ENCODE data around the gene KIF1B.
"Not testable (repeated sequence)": the region's sequence is repeated elsewhere in the genome, so short reads cannot be mapped to it uniquely, and the experiment has no call there.

KIF1B gene

DNA sequence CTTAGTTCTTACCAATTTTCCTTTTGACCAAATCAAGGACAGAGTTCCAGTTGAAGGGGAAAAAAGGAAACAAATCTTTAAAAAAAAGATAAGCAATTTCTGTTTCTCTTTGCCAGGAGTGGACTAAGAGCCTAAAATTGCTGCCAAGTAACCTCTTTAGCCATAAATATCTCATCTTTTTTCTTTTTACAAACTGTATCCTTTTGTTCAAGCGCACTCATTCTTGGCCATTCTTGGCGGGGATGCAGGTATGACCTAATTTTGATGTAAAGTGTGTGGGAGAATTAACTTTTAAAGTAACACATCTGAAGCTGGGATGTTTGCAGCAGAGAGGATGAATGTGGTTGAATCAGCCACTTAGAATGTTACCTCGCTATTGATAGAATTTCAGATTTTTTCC lies 13.4 kb upstream of the KIF1B start:
- FAIRE-seq: no peak

DNA sequence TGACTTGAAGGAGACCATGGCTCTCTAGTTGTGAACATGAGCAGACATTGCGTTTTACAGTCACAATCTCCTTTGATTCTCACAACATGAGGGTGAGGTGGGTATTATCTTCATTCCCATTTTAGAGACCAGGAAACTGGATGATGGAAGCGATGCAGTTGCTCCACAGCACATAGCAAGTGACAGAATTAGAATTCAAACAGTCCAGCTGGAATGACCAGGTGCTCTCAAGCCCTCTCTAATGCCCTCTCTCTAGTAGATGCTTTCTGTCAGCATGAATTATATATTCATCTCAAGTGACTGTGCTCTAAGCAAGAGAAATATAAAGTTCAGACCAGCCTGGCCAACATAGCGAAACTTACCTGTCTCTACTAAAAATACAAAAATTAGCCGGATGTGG lies 9.8 kb upstream of the KIF1B start:
- no peak for FAIRE-seq

DNA sequence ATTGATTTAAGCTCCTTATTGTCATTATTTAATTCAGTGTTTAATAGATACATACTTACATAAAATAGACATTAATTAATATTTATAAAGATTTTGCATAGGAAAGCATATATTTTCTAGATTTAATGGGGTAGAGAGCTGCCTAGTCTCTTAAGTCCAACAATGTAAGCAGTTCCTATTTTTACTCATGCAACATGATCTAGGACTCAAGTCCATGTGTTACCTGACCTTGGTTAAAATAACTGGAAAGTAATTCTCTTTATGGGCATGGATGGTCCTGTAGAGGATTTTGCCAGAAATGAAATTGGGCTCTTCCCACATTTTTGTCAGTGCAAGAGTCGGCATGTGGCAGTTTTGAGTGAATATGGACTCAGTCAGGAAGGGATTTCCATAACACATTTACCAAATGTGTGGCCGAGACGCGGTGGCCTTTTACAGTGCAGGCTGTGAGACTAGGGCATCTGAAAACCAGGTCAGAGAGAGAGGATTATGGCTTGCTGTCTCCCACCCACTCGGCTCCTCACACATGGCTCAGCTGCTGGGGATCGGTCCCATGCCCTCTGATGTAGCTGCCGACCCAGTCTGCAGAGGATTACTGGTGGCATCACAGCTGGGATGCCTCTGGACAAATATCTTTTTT lies 6.2 kb upstream of the KIF1B start:
- FAIRE-seq: no peak

DNA sequence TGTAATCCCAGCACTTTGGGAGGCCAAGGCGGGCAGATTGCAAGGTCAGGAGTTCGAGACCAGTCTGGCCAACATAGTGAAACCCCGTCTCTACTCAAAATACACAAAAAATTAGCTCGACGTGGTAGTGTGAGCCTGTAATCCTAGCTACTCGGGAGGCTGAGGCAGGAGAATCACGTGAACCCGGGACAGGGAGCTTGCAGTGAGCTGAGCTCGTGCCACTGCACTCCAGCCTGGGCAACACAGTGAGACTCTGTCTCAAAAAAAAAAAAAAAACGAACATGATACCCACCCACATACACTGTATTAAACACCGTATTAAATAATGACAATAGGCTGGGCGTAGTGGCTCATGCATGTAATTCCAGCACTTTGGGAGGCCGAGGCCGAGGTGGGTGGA lies 5.2 kb upstream of the KIF1B start:
- FAIRE-seq: not testable (repeated sequence)

DNA sequence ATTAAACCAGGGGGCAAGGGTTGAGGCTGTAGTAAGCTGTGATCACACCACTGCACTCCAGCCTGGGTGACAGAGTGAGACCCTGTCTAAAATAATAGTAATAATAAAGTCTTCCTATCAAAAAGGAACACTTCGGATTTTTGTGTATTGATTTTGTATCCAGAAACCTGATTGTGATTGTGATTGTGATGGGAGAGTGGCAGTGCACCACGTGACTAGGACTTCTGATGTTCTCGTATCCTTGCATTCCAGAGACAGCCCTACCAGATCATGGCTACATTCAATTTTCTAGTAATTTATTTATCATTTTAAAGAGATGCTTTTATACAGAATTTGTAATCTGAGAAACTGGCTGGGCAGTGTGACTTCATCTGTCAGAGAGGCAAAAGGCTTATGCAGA lies 2.6 kb upstream of the KIF1B start:
- FAIRE-seq: no peak

DNA sequence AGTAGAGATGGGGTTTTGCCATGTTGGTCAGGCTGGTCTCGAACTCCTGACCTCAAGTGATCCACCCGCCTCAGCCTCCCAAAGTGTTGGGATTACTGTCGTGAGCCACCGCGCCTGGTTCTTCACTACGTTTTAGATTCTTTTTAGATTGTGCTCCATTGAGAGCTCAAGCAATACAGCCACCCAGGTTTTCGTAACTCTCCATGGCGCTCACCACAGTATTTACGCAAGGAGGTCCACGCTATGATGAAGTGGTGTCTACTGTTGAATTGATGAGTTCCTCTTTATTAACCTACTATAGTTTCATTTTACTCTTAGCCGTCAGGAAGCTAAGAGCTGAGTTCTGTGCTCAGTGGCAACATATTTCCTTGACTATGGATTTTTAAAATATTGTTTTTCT lies 1.8 kb upstream of the KIF1B start:
- no peak for FAIRE-seq

DNA sequence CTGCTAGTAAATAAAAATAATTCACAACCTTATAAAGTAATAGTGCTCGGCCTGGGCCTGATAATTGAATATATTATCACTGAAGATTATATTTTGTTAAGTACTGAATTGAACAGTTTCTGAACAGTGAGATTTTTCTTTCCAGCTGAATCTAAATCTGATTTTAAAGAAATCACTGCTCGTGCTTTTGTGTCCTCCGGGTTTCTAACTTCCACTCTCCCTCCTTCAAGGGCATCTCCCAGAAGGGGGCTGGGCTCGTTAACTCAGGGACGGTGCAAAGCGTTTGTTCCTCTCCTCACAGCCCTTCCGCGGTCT lies 823 bp upstream of the KIF1B start:
- FAIRE-seq: no peak

DNA sequence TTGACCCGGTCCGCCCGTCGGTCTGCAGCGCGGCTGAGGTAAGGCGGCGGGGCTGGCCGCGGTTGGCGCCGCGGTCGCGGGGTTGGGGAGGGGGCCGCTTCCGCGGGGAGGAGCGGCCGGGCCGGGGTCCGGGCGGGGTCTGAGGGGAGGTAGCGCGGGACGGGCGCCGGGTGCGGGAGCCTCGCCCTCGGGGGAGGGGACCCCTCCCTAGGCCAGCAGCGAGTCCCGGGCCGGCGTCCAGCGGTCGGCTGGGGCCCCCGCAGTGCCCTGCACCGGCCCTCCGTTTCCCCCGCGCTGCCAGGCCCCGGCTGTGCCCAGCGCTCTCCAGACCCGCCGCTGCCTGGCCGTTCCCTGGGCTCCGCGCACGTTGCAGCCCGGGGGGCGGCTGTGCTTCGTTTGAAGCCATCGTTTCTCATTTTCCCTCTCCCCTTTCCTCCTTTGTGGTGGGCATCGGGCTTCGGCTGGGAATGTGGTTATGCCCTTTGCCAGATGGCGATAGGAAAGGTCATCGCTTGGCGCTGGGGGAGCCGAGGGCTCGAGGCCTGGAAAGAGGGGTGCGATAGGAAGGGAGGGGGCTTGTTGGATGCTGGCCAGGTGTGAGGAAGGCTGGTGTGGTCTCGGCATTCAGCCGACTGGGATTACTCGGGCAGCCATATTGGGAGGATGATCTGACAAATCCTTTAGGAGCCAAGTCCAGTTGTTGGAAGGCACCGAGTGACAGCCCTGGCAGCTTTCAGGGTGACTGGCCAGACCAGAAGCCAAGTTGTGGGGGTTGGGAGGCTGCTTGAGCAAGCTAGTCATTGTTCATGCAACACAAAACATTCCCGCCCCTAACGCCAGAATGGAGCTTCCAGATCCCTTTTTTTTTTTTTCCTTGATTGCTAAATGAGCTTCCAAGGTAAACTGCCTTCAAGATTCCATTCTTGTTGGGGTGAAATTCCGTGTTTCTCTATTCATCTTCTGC lies 753 bp downstream of the KIF1B start:
- no peak for FAIRE-seq

DNA sequence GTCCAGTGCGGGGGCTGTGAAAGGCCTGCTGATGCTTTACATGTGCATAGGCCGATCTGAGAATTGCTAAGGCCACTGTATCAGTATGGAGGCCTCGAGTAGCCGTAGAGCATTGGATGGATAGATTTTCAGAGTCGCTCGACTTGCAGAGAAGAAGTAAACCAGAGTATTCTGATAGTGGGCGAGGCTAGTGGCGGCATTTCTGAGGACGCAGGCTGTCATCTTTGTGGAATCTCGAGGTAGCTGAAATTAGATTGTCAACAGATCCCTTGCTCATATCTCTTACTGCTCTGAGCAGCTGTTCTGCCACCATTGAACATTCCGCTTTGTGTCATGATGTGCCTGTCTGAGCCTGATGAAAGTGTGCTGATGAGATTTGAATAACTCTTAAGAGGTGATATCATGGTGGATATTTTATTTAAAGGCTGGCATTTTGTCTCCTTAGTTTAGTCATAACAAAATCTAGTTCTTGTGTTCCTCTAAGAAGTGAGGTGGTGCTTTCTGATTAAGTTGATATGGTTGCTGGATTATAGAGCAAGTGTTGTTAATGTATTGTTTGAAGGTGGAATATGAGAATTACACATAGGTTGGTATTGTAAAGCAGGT lies 1.5 kb downstream of the KIF1B start:
- FAIRE-seq: no peak

DNA sequence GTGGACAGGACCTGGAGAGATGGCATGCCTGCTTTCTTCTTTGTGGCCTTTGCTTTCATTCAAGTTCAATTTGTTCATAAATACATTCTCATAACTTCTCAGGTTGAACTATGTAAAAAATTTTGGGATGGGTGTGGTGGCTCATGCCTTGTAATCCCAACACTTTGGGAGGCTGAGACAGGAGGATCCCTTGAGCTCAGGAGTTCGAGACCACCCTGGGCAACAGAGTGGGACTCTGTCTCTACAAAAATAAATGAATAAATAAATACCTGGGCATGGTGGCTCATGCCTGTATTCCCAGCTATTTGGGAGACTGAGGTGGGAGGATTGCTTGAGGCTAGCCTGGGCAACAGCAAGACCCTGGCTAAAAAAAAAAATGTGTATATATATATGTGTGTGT lies 2.1 kb downstream of the KIF1B start:
- FAIRE-seq: no peak

DNA sequence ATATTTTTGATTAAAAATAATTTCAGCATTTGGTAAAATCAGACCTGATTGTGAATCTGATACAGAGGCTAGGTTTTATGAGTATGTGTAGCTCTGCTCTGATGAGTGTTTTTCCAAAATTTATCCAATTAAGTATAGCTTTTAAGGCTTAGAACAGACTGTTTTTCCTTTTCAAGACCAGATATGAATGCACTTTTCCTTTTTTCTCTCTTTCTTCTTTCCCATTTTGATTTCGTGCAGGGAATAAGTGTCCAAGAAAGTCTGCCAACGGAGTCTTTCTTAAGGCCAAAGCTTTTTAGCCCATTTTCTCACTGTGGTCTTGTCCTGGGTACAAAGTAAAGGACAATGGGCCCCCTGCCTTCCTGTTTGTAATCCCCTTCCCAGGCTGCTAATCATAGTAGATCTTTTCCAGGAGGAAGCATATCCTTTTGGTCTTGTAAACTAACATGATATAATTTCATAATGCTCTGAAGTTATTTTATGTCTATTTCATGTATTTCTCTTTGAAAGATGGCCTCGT lies 2.9 kb downstream of the KIF1B start:
- no peak for FAIRE-seq

DNA sequence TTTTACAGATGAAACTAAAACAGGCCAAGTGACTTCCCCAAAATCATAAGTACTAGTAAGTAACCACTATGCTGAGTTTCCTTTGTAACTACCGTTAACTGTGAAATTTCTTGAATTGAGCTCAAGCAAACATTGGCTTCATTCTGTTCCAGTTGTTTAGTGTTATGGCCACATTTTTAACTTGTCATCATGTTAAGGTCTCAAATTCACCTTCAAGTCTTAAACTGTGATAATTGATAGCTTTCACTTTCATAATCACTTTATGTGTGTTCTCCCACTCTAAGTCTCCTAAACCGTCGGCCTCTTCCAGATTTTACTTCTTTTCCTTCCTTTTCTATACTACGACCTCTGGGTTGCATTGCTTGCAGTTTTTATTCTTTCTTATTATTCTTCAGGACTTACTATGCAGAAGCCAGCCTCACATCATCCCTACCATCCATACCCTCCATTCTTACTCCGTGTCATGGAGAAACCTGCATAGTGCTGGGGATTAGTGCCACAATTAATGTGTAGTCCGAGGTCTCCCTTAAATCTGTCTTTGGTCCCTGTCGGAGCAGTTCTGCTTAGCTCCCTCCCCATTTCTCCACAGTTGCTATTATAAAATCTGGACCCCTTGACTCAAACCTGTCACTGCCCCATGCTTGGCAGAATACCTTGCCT lies 5.8 kb downstream of the KIF1B start:
- no peak for FAIRE-seq

DNA sequence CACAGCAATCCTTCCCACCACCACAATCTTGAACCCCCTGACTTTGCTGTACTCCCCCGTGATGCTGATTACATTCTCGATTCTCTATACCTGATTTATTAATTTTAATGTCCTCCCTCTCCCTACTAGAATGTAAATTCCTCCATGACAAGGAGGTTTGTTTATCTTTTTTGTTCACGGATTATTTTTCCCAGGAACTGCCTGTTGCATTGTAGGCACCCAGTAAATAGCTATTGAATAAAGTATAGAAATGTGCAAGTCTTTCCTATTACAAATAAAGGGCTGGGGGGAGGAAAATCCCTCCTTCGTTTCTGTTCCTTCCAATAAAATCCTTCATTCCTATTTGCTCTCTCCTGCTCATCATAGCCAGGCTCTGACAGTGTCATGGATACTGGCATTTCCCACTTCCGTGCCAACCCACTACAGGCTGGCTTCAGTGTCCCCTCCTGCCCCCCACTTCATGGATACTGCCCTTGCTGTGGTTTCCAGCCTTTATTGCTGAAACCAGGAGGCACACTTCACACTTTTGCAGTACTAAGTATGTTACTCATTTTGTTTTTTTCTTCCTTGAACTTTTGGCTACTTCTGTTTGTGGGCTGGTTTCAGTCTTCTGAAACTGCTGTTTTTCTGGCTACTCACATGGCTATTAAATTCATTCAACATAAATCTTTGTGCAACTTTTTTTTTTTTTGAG lies 7.5 kb downstream of the KIF1B start:
- no peak for FAIRE-seq

DNA sequence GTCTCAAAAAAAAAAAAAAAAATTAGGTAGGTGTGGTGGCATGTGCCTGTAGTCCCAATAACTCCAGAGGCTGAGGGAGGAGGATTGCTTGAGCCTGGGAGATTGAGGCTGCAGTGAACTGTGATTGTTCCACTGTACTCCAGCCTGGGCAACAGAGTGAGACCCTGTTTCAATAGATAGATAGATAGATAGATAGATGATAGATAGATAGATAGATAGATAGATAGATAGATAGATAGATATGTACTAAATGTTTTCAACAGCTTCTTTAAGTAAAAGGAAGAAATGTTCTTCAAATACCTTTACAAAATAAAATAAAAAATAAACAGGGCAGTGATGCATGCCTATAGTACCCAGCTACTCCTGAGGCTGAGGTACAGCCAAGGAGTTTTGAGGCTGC lies 9.8 kb downstream of the KIF1B start:
- FAIRE-seq: no peak

DNA sequence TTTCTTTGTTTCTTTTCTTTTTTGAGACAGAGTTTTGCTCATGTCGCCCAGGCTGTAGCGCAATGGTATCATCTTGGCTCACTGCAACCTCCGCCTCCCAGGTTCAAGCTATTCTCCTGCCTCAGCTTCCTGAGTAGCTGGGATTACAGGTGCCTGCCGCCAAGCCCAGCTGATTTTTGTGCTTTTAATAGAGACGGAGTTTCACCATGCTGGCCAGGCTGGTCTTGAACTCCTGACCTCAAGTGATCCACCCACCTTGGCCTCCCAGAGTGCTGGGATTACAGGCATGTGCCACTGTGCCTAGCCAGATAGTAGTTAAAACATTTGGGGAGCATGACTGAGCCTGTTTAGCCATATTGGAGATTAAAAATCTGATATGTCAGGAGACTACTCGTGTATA lies 10.3 kb downstream of the KIF1B start:
- FAIRE-seq: not testable (repeated sequence)

DNA sequence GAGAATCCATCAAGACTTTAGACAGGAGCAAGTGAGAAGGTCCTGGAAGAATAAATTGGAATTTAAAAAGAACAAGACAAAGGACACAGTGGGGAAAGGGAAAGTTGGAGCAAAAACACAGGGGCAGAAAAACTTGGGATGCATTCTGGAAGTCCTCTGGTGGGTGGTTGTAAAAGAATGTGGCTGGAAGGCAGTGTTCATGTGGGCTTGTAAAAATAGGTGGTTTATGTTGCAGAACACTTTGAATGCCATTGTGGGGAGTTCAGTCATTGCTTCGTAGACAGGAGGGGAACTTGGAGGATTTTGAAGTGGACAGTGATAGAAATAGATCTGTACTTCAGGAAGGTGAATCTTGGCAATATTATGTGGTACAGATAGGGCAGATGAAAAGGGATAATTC lies 15.2 kb downstream of the KIF1B start:
- FAIRE-seq: no peak

DNA sequence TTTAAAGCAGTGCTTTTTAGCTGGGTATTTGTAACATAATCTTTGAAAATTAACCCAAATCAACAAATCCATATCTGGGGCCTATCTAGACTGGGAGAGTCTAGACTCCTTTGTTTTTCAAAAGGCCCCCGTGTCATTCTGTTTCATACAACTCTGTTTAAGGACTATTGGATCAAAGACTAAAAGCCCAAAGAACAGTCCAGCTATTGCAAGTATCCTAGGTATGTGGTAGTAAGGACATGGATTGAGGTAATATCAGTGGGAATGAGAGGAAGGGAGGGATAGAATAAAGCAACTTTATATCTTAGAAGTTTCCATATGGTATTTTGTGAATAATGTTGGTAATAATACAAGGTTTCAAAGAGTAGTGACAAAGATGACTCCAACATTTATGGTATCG lies 18.2 kb downstream of the KIF1B start:
- no peak for FAIRE-seq

DNA sequence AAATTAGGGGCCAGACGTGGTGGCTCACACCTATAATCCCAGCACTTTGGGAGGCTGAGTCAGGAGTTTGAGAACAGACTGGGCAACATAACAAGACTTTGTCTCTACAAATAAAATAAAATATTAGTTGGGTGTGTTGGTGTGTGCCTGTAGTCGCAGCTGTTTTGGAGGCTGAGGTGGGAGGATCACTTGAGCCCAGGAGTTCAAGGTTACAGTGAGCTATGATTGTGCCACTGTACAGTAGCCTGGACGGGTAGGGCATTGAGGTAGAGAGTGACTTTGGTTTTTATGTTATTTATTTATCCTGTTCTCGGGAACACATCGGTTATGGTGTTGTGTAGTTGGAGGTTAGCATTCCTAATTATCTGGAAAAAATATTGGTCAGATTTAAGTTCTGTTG lies 19.5 kb downstream of the KIF1B start:
- FAIRE-seq: no peak

DNA sequence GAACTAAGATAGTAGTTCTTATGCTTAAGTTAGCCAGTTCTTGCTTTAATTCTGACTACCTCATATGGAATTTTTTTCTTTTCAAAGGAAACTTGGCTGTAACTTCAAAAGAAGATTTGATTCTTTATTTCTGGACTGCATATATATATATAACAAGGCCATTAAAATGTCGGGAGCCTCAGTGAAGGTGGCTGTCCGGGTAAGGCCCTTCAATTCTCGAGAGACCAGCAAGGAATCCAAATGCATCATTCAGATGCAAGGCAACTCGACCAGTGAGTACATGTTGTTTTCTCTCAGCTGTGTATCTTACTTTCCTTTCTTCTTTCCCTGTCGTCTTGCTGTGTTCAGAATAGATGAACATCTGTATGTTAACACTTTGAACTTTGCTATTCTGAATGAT lies 21.8 kb downstream of the KIF1B start:
- no peak for FAIRE-seq

DNA sequence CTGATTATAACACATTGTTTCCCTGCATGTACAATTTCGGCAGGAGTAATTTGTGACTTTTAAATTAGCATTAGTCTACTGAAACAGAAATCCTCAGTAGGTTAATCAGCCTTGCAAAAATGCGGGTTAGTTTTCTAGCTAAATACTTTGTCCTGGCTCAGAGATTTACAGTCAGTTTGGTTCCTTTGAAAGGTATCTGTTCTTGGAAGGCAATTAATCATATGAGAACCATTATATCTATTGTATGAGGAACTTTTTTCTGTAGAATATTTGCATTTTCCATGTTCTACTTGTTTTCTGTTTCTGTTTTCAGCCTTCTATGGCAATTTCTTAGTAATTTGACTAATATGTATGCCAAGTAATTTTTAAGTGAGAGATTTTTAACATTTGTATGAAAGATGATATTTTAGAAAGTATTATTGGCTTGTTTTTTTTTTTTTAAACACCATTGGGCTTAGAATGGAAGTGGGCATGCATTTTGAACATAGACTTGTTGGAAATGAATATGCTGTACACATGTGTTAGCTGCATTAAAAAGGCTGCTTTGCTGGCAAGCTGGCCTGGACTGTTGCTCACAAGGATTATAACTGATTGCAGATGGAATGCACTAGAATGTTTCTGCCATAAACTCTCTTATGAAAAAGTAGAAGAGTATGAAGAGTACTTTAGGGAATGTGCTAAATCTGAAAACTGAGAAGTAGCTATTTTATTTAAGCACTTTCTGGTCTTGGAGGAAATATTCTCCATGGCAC lies 26.2 kb downstream of the KIF1B start:
- no peak for FAIRE-seq

DNA sequence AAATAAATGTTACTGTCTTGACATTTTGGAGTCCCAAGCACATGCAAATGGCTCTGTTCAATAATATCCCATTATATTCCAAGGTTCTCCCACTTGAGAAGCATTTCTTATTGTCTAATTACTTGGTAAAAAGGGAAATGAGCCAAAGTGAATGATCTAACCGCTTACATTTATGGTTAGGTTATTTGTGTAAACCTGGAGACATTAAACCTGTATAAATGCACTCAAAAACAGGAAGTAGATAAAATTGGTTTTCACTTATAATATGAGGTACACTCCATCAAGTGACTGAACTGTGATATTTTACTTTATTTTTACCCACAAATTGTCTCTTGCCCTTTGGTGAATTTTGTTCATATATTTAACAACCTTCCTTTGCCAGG lies 26.8 kb downstream of the KIF1B start:
- FAIRE-seq: no peak

DNA sequence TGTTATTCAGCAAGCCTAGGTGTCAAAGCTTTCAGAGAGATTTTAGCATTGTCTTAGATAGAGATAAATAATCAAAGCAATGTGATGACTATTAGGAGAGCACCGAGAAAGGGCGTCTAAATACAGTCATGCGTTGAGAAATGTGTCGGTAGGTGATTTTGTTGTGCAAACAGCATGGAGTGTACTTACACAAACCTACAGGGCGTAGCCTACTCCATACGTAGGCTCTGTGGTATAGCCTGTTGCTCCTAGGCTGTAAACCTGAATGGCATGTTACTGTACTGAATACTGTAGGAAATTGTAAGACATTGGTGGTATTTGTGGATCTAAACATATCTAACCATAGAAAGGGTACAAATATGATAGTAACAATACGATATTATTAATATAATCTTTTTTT lies 31.8 kb downstream of the KIF1B start:
- FAIRE-seq: no peak

Measured in colon (tissue), 2 donors.